ENCODE measurements around the gene PTH2. TPM values are rescaled to one million over a fixed set of nuclear protein-coding genes. Genes with fewer than 3 reads are reported as not detected.
A peak's percentile ranks its signal among the peaks of the same experiment; 100 is the strongest.

The PTH2 gene
- total RNA-seq = not detected in 2 replicates

- DNase-seq (ENCODE audit: low read depth) = no peak
- H3K4me3 ChIP-seq (ENCODE audit: low read depth, low read length) = no peak within 1 kb of the TSS
- TF ChIP-seq CTCF (IDR thresholded peaks at IDR 0.05; ENCODE audit: insufficient read depth, low read depth, low read length) = no peak
Measured at GRCh38 chr19:49423071-49423984, at the start of gene PTH2. Gene PTH2, minus strand, starts transcription at chr19:49423441. Its CDS starts 102 bp downstream, at chr19:49423339.

- H3K4me3 ChIP-seq (ENCODE audit: low read depth, low read length) = no peak overlapping the region
- no peak for TF ChIP-seq CTCF (IDR thresholded peaks at IDR 0.05; ENCODE audit: insufficient read depth, low read depth, low read length)
- no peak for DNase-seq (ENCODE audit: low read depth)
Measured at GRCh38 chr19:49472936-49473335, 49.7 kb upstream of the PTH2 start.

- TF ChIP-seq CTCF (IDR thresholded peaks at IDR 0.05; ENCODE audit: insufficient read depth, low read depth, low read length) = no peak
- H3K4me3 ChIP-seq (ENCODE audit: low read depth, low read length) = no peak overlapping the region
- DNase-seq (ENCODE audit: low read depth) = no peak
Measured at GRCh38 chr19:49470615-49470978, 47.4 kb upstream of the PTH2 start.

GRCh38 chr19:49469828-49470614 lies 46.8 kb upstream of the PTH2 start:
- no peak overlapping the region for H3K4me3 ChIP-seq (ENCODE audit: low read depth, low read length)
- peak; percentile 49 for DNase-seq (ENCODE audit: low read depth)
- peak; percentile 11 for TF ChIP-seq CTCF (IDR thresholded peaks at IDR 0.05; ENCODE audit: insufficient read depth, low read depth, low read length)

GRCh38 chr19:49468746-49469447 lies 45.7 kb upstream of the PTH2 start:
- DNase-seq (ENCODE audit: low read depth) = peak; percentile 84
- no peak overlapping the region for H3K4me3 ChIP-seq (ENCODE audit: low read depth, low read length)
- TF ChIP-seq CTCF (IDR thresholded peaks at IDR 0.05; ENCODE audit: insufficient read depth, low read depth, low read length) = no peak

GRCh38 chr19:49468199-49468598 lies 45.0 kb upstream of the PTH2 start:
- DNase-seq (ENCODE audit: low read depth) = no peak
- H3K4me3 ChIP-seq (ENCODE audit: low read depth, low read length) = no peak overlapping the region
- TF ChIP-seq CTCF (IDR thresholded peaks at IDR 0.05; ENCODE audit: insufficient read depth, low read depth, low read length) = no peak
